ENCODE data around the gene URM1.
"Not testable (repeated sequence)": the region's sequence is repeated elsewhere in the genome, so short reads cannot be mapped to it uniquely, and the experiment has no call there.

URM1 gene

GRCh38 chr9:128337936-128338335 lies 33.2 kb upstream of the URM1 start:
- Histone ChIP-seq H3K36me3 (ENCODE audit: control insufficient read depth, insufficient read depth, low read length) (peaks cover 17% of the 10 kb centered on the region), H3K27ac (ENCODE audit: low read depth, low read length, severe bottlenecking) (no peak overlapping the region), H3K9me3 (ENCODE audit: control insufficient read depth, low read length) (no peaks in the 10 kb centered on the region), H3K4me1 (ENCODE audit: control insufficient read depth, insufficient read depth, low read length, poor library complexity, severe bottlenecking) (peaks cover 3% of the 10 kb centered on the region), H3K4me3 (ENCODE audit: extremely low read depth, insufficient read depth, low read length, poor library complexity, severe bottlenecking) (no peak overlapping the region)
- WGBS, 2 experiments (ENCODE audit: insufficient coverage in 2 of 2), result 93 to 95% methylated on average over 5 to 6 of the region's 7 CpGs

- H3K36me3 ChIP-seq (ENCODE audit: control insufficient read depth, insufficient read depth, low read length), result peaks cover 21% of the 10 kb centered on the region
- H3K4me1 ChIP-seq (ENCODE audit: control insufficient read depth, insufficient read depth, low read length, poor library complexity, severe bottlenecking); H3K4me3 ChIP-seq (ENCODE audit: extremely low read depth, insufficient read depth, low read length, poor library complexity, severe bottlenecking); H3K27ac ChIP-seq (ENCODE audit: low read depth, low read length, severe bottlenecking); H3K9me3 ChIP-seq (ENCODE audit: control insufficient read depth, low read length): not testable (repeated sequence)
- WGBS, 2 experiments (ENCODE audit: insufficient coverage in 2 of 2), result 91 to 95% methylated on average over 9 to 11 of the region's 15 CpGs
These were observed 32.1 kb upstream of the URM1 start for GRCh38 chr9:128338852-128339614.

GRCh38 chr9:128339761-128340690 lies 31.1 kb upstream of the URM1 start, which contains the start of gene SLC27A4:
Gene SLC27A4, plus strand, starts transcription at chr9:128340527. Its CDS starts 2,606 bp downstream, at chr9:128343133.
- H3K36me3 ChIP-seq (ENCODE audit: control insufficient read depth, insufficient read depth, low read length), result peaks cover 26% of the 10 kb centered on the region
- no peak within 1 kb of the TSS for H3K27ac ChIP-seq (ENCODE audit: low read depth, low read length, severe bottlenecking)
- H3K9me3 ChIP-seq (ENCODE audit: control insufficient read depth, low read length), result no peaks in the 10 kb centered on the region

GRCh38 chr9:128340691-128341434 lies 30.3 kb upstream of the URM1 start:
- peaks cover 3% of the 10 kb centered on the region for H3K4me1 ChIP-seq (ENCODE audit: control insufficient read depth, insufficient read depth, low read length, poor library complexity, severe bottlenecking)
- 1% methylated on average over 35 to 39 of the region's 48 CpGs for WGBS, 2 experiments (ENCODE audit: insufficient coverage in 2 of 2)
- H3K27ac ChIP-seq (ENCODE audit: low read depth, low read length, severe bottlenecking), result no peak overlapping the region
- H3K4me3 ChIP-seq (ENCODE audit: extremely low read depth, insufficient read depth, low read length, poor library complexity, severe bottlenecking), result peak overlapping the region; percentile 72
- H3K36me3 ChIP-seq (ENCODE audit: control insufficient read depth, insufficient read depth, low read length), result peaks cover 32% of the 10 kb centered on the region
- H3K9me3 ChIP-seq (ENCODE audit: control insufficient read depth, low read length), result no peaks in the 10 kb centered on the region

More at GRCh38 chr9:128339761-128340690, 31.1 kb upstream of the URM1 start, which contains the start of gene SLC27A4:
- peak within 1 kb of the TSS; percentile 72 for H3K4me3 ChIP-seq (ENCODE audit: extremely low read depth, insufficient read depth, low read length, poor library complexity, severe bottlenecking)
- peaks cover 3% of the 10 kb centered on the region for H3K4me1 ChIP-seq (ENCODE audit: control insufficient read depth, insufficient read depth, low read length, poor library complexity, severe bottlenecking)
- WGBS, 2 experiments (ENCODE audit: insufficient coverage in 2 of 2), result 7 to 9% methylated on average over 46 to 52 of the region's 75 CpGs

- Histone ChIP-seq H3K9me3 (ENCODE audit: control insufficient read depth, low read length) (no peaks in the 10 kb centered on the region), H3K27ac (ENCODE audit: low read depth, low read length, severe bottlenecking) (no peak overlapping the region), H3K4me1 (ENCODE audit: control insufficient read depth, insufficient read depth, low read length, poor library complexity, severe bottlenecking) (peaks cover 3% of the 10 kb centered on the region), H3K36me3 (ENCODE audit: control insufficient read depth, insufficient read depth, low read length) (peaks cover 34% of the 10 kb centered on the region), H3K4me3 (ENCODE audit: extremely low read depth, insufficient read depth, low read length, poor library complexity, severe bottlenecking) (peak overlapping the region; percentile 72)
- WGBS, 2 experiments (ENCODE audit: insufficient coverage in 2 of 2), result 42 to 80% methylated on average over 5 to 10 of the region's 13 CpGs
These were observed 29.7 kb upstream of the URM1 start for GRCh38 chr9:128341435-128341849.

- 94 to 96% methylated on average over 6 to 8 of the region's 8 CpGs for WGBS, 2 experiments (ENCODE audit: insufficient coverage in 2 of 2)
- peaks cover 49% of the 10 kb centered on the region for H3K36me3 ChIP-seq (ENCODE audit: control insufficient read depth, insufficient read depth, low read length)
These were observed 28.0 kb upstream of the URM1 start for GRCh38 chr9:128342971-128343680.

GRCh38 chr9:128343855-128344254 lies 27.3 kb upstream of the URM1 start:
- Histone ChIP-seq H3K4me3 (ENCODE audit: extremely low read depth, insufficient read depth, low read length, poor library complexity, severe bottlenecking) (no peak overlapping the region), H3K9me3 (ENCODE audit: control insufficient read depth, low read length) (no peaks in the 10 kb centered on the region), H3K4me1 (ENCODE audit: control insufficient read depth, insufficient read depth, low read length, poor library complexity, severe bottlenecking) (peaks cover 3% of the 10 kb centered on the region), H3K36me3 (ENCODE audit: control insufficient read depth, insufficient read depth, low read length) (peaks cover 53% of the 10 kb centered on the region), H3K27ac (ENCODE audit: low read depth, low read length, severe bottlenecking) (no peak overlapping the region)
- WGBS, 2 experiments (ENCODE audit: insufficient coverage in 2 of 2), result 88 to 95% methylated on average over 4 of the region's 4 CpGs

More at GRCh38 chr9:128342971-128343680, 28.0 kb upstream of the URM1 start:
- H3K9me3 ChIP-seq (ENCODE audit: control insufficient read depth, low read length), result no peaks in the 10 kb centered on the region
- no peak overlapping the region for H3K4me3 ChIP-seq (ENCODE audit: extremely low read depth, insufficient read depth, low read length, poor library complexity, severe bottlenecking)
- peaks cover 3% of the 10 kb centered on the region for H3K4me1 ChIP-seq (ENCODE audit: control insufficient read depth, insufficient read depth, low read length, poor library complexity, severe bottlenecking)
- H3K27ac ChIP-seq (ENCODE audit: low read depth, low read length, severe bottlenecking), result no peak overlapping the region

GRCh38 chr9:128344931-128345605 lies 26.1 kb upstream of the URM1 start:
- peaks cover 3% of the 10 kb centered on the region for H3K4me1 ChIP-seq (ENCODE audit: control insufficient read depth, insufficient read depth, low read length, poor library complexity, severe bottlenecking)
- WGBS, 2 experiments (ENCODE audit: insufficient coverage in 2 of 2), result 92 to 94% methylated on average over 20 to 21 of the region's 28 CpGs
- no peak overlapping the region for H3K4me3 ChIP-seq (ENCODE audit: extremely low read depth, insufficient read depth, low read length, poor library complexity, severe bottlenecking)
- H3K27ac ChIP-seq (ENCODE audit: low read depth, low read length, severe bottlenecking), result no peak overlapping the region
- peaks cover 64% of the 10 kb centered on the region for H3K36me3 ChIP-seq (ENCODE audit: control insufficient read depth, insufficient read depth, low read length)
- H3K9me3 ChIP-seq (ENCODE audit: control insufficient read depth, low read length), result no peaks in the 10 kb centered on the region

GRCh38 chr9:128349125-128349524 lies 22.0 kb upstream of the URM1 start:
- H3K9me3 ChIP-seq (ENCODE audit: control insufficient read depth, low read length), result no peaks in the 10 kb centered on the region
- no peak overlapping the region for H3K4me3 ChIP-seq (ENCODE audit: extremely low read depth, insufficient read depth, low read length, poor library complexity, severe bottlenecking)
- H3K27ac ChIP-seq (ENCODE audit: low read depth, low read length, severe bottlenecking), result no peak overlapping the region
- peaks cover 70% of the 10 kb centered on the region for H3K36me3 ChIP-seq (ENCODE audit: control insufficient read depth, insufficient read depth, low read length)
- 100% methylated on average over 2 of the region's 2 CpGs; no CpG with 5 or more reads in 1 of the 2 experiments for WGBS, 2 experiments (ENCODE audit: insufficient coverage in 2 of 2)
- H3K4me1 ChIP-seq (ENCODE audit: control insufficient read depth, insufficient read depth, low read length, poor library complexity, severe bottlenecking), result no peaks in the 10 kb centered on the region

Data from mesodermal cell (in vitro differentiated cells).